H9 (cell line): ENCODE measurements around the gene WNT3. TPM values are rescaled to one million over a fixed set of nuclear protein-coding genes. Genes with fewer than 3 reads are reported as not detected.

Experiments used
- DNase-seq: peaks from one replicate; pipeline ENCODE4 v3.0.0-alpha.2; 2017
- H2AFZ ChIP-seq: one replicate; pipeline ENCODE4 v1.6.1; 2013; ENCODE audit warnings: mild to moderate bottlenecking, low read length, control low read depth, moderate library complexity
- H2AK5ac ChIP-seq: 2 replicates; pipeline ENCODE4 v1.6.1; 2013; ENCODE audit warnings: low read length, control low read depth, mixed read lengths; ENCODE audit not compliant: insufficient read length
- H2BK120ac ChIP-seq: one replicate; pipeline ENCODE4 v1.6.1; 2013; ENCODE audit warnings: low read depth, mild to moderate bottlenecking, low read length, control low read depth, inconsistent platforms; ENCODE audit not compliant: poor library complexity, severe bottlenecking
- H2BK12ac ChIP-seq: 2 replicates; pipeline ENCODE4 v1.6.1; 2013; ENCODE audit warnings: low read length, control low read depth, mixed read lengths, low read depth; ENCODE audit not compliant: insufficient read length
- H2BK15ac ChIP-seq: 2 replicates; pipeline ENCODE4 v1.6.1; 2013; ENCODE audit warnings: low read depth, low read length, control low read depth
- H2BK20ac ChIP-seq: one replicate; pipeline ENCODE4 v1.6.1; 2013; ENCODE audit warnings: low read depth, mild to moderate bottlenecking, low read length, control low read depth, inconsistent platforms; ENCODE audit not compliant: poor library complexity, severe bottlenecking
- H2BK5ac ChIP-seq: 2 replicates; pipeline ENCODE4 v1.6.1; 2013; ENCODE audit warnings: low read length, control low read depth, mixed read lengths; ENCODE audit not compliant: insufficient read length
- H3K14ac ChIP-seq: 2 replicates; pipeline ENCODE4 v1.6.1; 2013; ENCODE audit warnings: low read length, control low read depth; ENCODE audit not compliant: insufficient read depth
- H3K18ac ChIP-seq: 2 replicates; pipeline ENCODE4 v1.6.1; 2013; ENCODE audit warnings: low read depth, mild to moderate bottlenecking, mixed read lengths, low read length, control low read depth; ENCODE audit not compliant: insufficient read length
- H3K23ac ChIP-seq: 2 replicates; pipeline ENCODE4 v1.6.1; 2013; ENCODE audit warnings: low read length, control low read depth, mixed read lengths, low read depth; ENCODE audit not compliant: insufficient read length
- H3K23me2 ChIP-seq: 2 replicates; pipeline ENCODE4 v1.6.1; 2013; ENCODE audit warnings: low read depth, mild to moderate bottlenecking, mixed read lengths, low read length, control low read depth; ENCODE audit not compliant: insufficient read length, poor library complexity, severe bottlenecking
- H3K27ac ChIP-seq: 2 replicates; pipeline ENCODE4 v1.5.1; 2013; ENCODE audit warnings: low read length, control low read depth, mixed read lengths, low read depth; ENCODE audit not compliant: insufficient read length
- H3K27me3 ChIP-seq: 2 replicates; pipeline ENCODE4 v1.6.1; 2013; ENCODE audit warnings: low read length, control low read depth, inconsistent platforms; ENCODE audit not compliant: insufficient read depth
- H3K4ac ChIP-seq: 2 replicates; pipeline ENCODE4 v1.6.1; 2013; ENCODE audit warnings: low read depth, mild to moderate bottlenecking, control low read depth, inconsistent platforms, low read length, moderate library complexity
- H3K4me1 ChIP-seq: 2 replicates; pipeline ENCODE4 v1.6.1; 2013; ENCODE audit warnings: low read length, control low read depth, inconsistent platforms; ENCODE audit not compliant: insufficient read depth
- H3K4me2 ChIP-seq: 2 replicates; pipeline ENCODE4 v1.6.1; 2013; ENCODE audit warnings: low read length, control low read depth, mixed read lengths; ENCODE audit not compliant: insufficient read length, insufficient read depth
- H3K56ac ChIP-seq: 2 replicates; pipeline ENCODE4 v1.6.1; 2013; ENCODE audit warnings: low read depth, mild to moderate bottlenecking, mixed read lengths, low read length, control low read depth; ENCODE audit not compliant: insufficient read length
- H3K79me1 ChIP-seq: 2 replicates; pipeline ENCODE4 v1.6.1; 2013; ENCODE audit warnings: low read depth, mild to moderate bottlenecking, moderate library complexity, low read length, control low read depth, inconsistent platforms; ENCODE audit not compliant: insufficient read depth, poor library complexity, severe bottlenecking
- H3K79me2 ChIP-seq: 2 replicates; pipeline ENCODE4 v1.6.1; 2013; ENCODE audit warnings: low read length, control low read depth, inconsistent platforms; ENCODE audit not compliant: insufficient read depth
- H3K9ac ChIP-seq: 2 replicates; pipeline ENCODE4 v1.6.1; 2013; ENCODE audit warnings: low read length, control low read depth, mixed read lengths; ENCODE audit not compliant: insufficient read length; ENCODE audit errors: extremely low read depth
- H3K9me3 ChIP-seq: one replicate; pipeline ENCODE4 v1.6.1; 2013; ENCODE audit warnings: low read depth, low read length, inconsistent platforms; ENCODE audit not compliant: control insufficient read depth
- H3T11ph ChIP-seq: one replicate; pipeline ENCODE4 v1.6.1; 2013; ENCODE audit warnings: mild to moderate bottlenecking, low read length, control low read depth, inconsistent platforms
- H4K20me1 ChIP-seq: one replicate; pipeline ENCODE4 v1.6.1; 2013; ENCODE audit not compliant: control insufficient read depth, insufficient read length, insufficient read depth
- H4K5ac ChIP-seq: 2 replicates; pipeline ENCODE4 v1.6.1; 2013; ENCODE audit warnings: low read depth, mild to moderate bottlenecking, mixed read lengths, low read length, control low read depth; ENCODE audit not compliant: insufficient read length
- H4K8ac ChIP-seq: replicated peaks from 2 replicates; pipeline ENCODE4 v1.6.1; 2013; ENCODE audit warnings: low read length, control low read depth, mixed read lengths, low read depth; ENCODE audit not compliant: insufficient read length
- H4K91ac ChIP-seq: 2 replicates; pipeline ENCODE4 v1.6.1; 2013; ENCODE audit warnings: low read depth, mild to moderate bottlenecking, moderate library complexity, mixed read lengths, low read length, control low read depth; ENCODE audit not compliant: insufficient read length
- H3K27ac Mint-ChIP-seq, 3 experiments: 2 replicates in 2 of 3; 3 replicates in 1 of 3; pipeline ENCODE4 v1.8.0; 2020 to 2021; ENCODE audit warnings: mixed read lengths in 3 of 3, mild to moderate bottlenecking in 1 of 3, moderate library complexity in 1 of 3
- H3K27me3 Mint-ChIP-seq: 2 replicates; pipeline ENCODE4 v1.8.0; 2021; ENCODE audit warnings: low read depth, mild to moderate bottlenecking, moderate library complexity, mixed read lengths
- H3K36me3 Mint-ChIP-seq, 3 experiments: 2 replicates in 2 of 3; 3 replicates in 1 of 3; pipeline ENCODE4 v1.8.0; 2020 to 2021; ENCODE audit warnings: low read depth in 3 of 3, mixed read lengths in 3 of 3; ENCODE audit not compliant: insufficient read depth in 1 of 3
- H3K4me1 Mint-ChIP-seq, 2 experiments: 2 replicates each; pipeline ENCODE4 v1.8.0; 2020; ENCODE audit warnings: mixed read lengths in 2 of 2
- H3K4me3 Mint-ChIP-seq, 2 experiments: 2 replicates in 1 of 2; 3 replicates in 1 of 2; pipeline ENCODE4 v1.8.0; 2020 to 2021; ENCODE audit warnings: mild to moderate bottlenecking in 2 of 2, mixed read lengths in 2 of 2, moderate library complexity in 1 of 2
- H3K9me3 Mint-ChIP-seq, 2 experiments: 2 replicates in 1 of 2; 3 replicates in 1 of 2; pipeline ENCODE4 v1.8.0; 2020; ENCODE audit warnings: mild to moderate bottlenecking in 2 of 2, mixed read lengths in 2 of 2, moderate library complexity in 1 of 2
- CTCF ChIP-seq: fragments of 200-600 bp; sonication (generic); conservative IDR thresholded peaks from 3 replicates; pipeline ENCODE4 v1.8.0; 2021; ENCODE audit warnings: antibody characterized with exemption, mild to moderate bottlenecking
- WGBS: extraction: QIAGEN DNeasy Blood & Tissue Kit; methylation state at CpG from one replicate; pipeline ENCODE4 v1.1.7; 2013; ENCODE audit warnings: missing lambda C conversion rate, low lambda C conversion rate, mixed read lengths; ENCODE audit not compliant: insufficient read length; ENCODE audit errors: extremely low coverage; 5-methylcytosine and 5-hydroxymethylcytosine counted together
- total RNA-seq: library from RNA; stranded (reverse); gene quantifications from 2 replicates; pipeline ENCODE4 v1.2.1, GENCODE V29; 2021

WNT3 gene
- total RNA-seq, 1 experiment from 2014 or later: 22.4 TPM

GRCh38 chr17:46821482-46822387 is 3.2 kb upstream of the WNT3 start:
- Histone ChIP-seq H3K4me2 (peak overlapping the region; percentile 41), H2BK5ac (no peak overlapping the region), H3K9ac (no peak overlapping the region), H3K27me3 (peaks cover 31% of the 10 kb centered on the region), H3K27ac (no peak overlapping the region), H4K5ac (no peak overlapping the region), H2BK120ac (no peak overlapping the region), H3K4ac (no peak overlapping the region), H3K18ac (no peak overlapping the region), H3K79me1 (no peaks in the 10 kb centered on the region), H3K79me2 (no peaks in the 10 kb centered on the region), H3K14ac (no peak overlapping the region), H2AK5ac (no peak overlapping the region), H2BK12ac (no peak overlapping the region), H3K4me1 (peaks cover 5% of the 10 kb centered on the region; the same call in 1 of the 2 replicates), H4K8ac (no peak overlapping the region), H3K23me2 (peaks cover 31% of the 10 kb centered on the region), H4K91ac (no peak overlapping the region), H3K56ac (no peak overlapping the region), H2BK20ac (no peak overlapping the region), H3K9me3 (no peaks in the 10 kb centered on the region), H3T11ph (no peak overlapping the region), H2BK15ac (no peak overlapping the region), H3K23ac (no peak overlapping the region), H2AFZ (no peak overlapping the region), H4K20me1 (no peaks in the 10 kb centered on the region)
- H3K9me3 Mint-ChIP-seq: no peaks in the 10 kb centered on the region; a peak in 1 of 5 replicates
- no peaks in the 10 kb centered on the region; a peak in 1 of 7 replicates for H3K36me3 Mint-ChIP-seq
- WGBS: no CpG with 5 or more reads among the region's 31 CpGs
- DNase-seq: peak; percentile 89
- peaks cover 28 to 36% of the 10 kb centered on the region in 2 experiments for H3K4me1 Mint-ChIP-seq
- peak overlapping the region; percentile 74 to 81 for H3K4me3 Mint-ChIP-seq
- H3K27me3 Mint-ChIP-seq: peaks cover 76% of the 10 kb centered on the region
- TF ChIP-seq CTCF: no peak
- no peak overlapping the region for H3K27ac Mint-ChIP-seq
